ENCODE data around the gene TUBB.

GRCh38 chr6:30689985-30690384, 30.2 kb upstream of the TUBB start:
- TF ChIP-seq CTCF (IDR thresholded peaks at IDR 0.05), result no peak
- TF ChIP-seq POLR2A (IDR thresholded peaks at IDR 0.05), result no peak
- no peak for TF ChIP-seq POLR2AphosphoS5 (IDR thresholded peaks at IDR 0.05)
